Panc1 (cell line): ENCODE results near the gene BCAS3. TPM values are rescaled to one million over a fixed set of nuclear protein-coding genes. Genes with fewer than 3 reads are reported as not detected.

Experiments
- ATAC-seq: fragments of 200-7000 bp; cut with Tn5 transposase; 2 replicates; pipeline ENCODE4 v1.9.1; 2020; ENCODE audit warnings: mild to moderate bottlenecking, moderate library complexity
- BruUV-seq: library from RNA; stranded (reverse); fragments of 400-500 nt; replicated peaks from 2 replicates; lab custom pipeline; 2021; lab: Mats Ljungman, UMichigan
- CTCF ChIA-PET: fragments of 300-600 bp; sonication (Branson Sonifier 250); formaldehyde crosslinking; loops from one replicate; lab custom pipeline; 2022; ENCODE audit warnings: antibody characterized with exemption; lab: Charles Lee
- POLR2A ChIA-PET: fragments of 300-600 bp; sonication (Branson Sonifier 250); formaldehyde crosslinking; loops from one replicate; lab custom pipeline; 2022; ENCODE audit warnings: antibody characterized with exemption; lab: Charles Lee
- DNase-seq: peaks from one replicate; pipeline ENCODE4 v3.0.0-alpha.2; 2010; ENCODE audit warnings: low read depth, low spot score
- H3K27ac ChIP-seq: 2 replicates; pipeline ENCODE4 v1.5.1; 2011; ENCODE audit warnings: mild to moderate bottlenecking, low read length, inconsistent platforms
- H3K27me3 ChIP-seq: fragments of 200-500 bp; sonication (Bioruptor generic); 2 replicates; pipeline ENCODE4 v1.6.0; 2014; ENCODE audit warnings: low read length, inconsistent platforms; ENCODE audit not compliant: control insufficient read depth, insufficient read depth
- H3K36me3 ChIP-seq: fragments of 200-500 bp; sonication (Bioruptor generic); 2 replicates; pipeline ENCODE4 v1.5.1; 2014; ENCODE audit warnings: inconsistent platforms, mild to moderate bottlenecking, low read length, moderate library complexity; ENCODE audit not compliant: control insufficient read depth, insufficient read depth
- H3K4me1 ChIP-seq: 2 replicates; pipeline ENCODE4 v1.5.1; 2011; ENCODE audit warnings: inconsistent platforms, mild to moderate bottlenecking, low read length, moderate library complexity; ENCODE audit not compliant: control insufficient read depth, insufficient read depth
- H3K4me3 ChIP-seq, 2 experiments: 2 replicates each; pipeline ENCODE4 v1.5.1; 2011 to 2012; ENCODE audit warnings: low read depth in 2 of 2, low read length in 2 of 2, mild to moderate bottlenecking in 2 of 2, inconsistent platforms in 1 of 2, moderate library complexity in 1 of 2
- H3K9me3 ChIP-seq: fragments of 200-500 bp; sonication (Bioruptor generic); 2 replicates; pipeline ENCODE4 v1.5.1; 2014; ENCODE audit warnings: low read depth, mild to moderate bottlenecking, inconsistent platforms, low read length, moderate library complexity; ENCODE audit not compliant: control insufficient read depth, insufficient read depth
- CTCF ChIP-seq: fragments of 450-650 bp; IDR thresholded peaks from 2 replicates; pipeline ENCODE4 v1.5.1; 2017; ENCODE audit warnings: mild to moderate bottlenecking
- POLR2AphosphoS5 ChIP-seq: IDR thresholded peaks from 2 replicates; pipeline ENCODE4 v1.6.1; 2012; ENCODE audit warnings: mild to moderate bottlenecking, low read depth, low read length, moderate library complexity
- REST ChIP-seq, 2 experiments: IDR thresholded peaks; 2 replicates each; pipeline ENCODE4 v1.6.1; 2011 to 2012; ENCODE audit warnings: low read depth in 2 of 2, control low read depth in 1 of 2, low read length in 1 of 2, mild to moderate bottlenecking in 1 of 2, moderate library complexity in 1 of 2; ENCODE audit not compliant: insufficient read depth in 1 of 2
- SIN3A ChIP-seq: IDR thresholded peaks from 2 replicates; pipeline ENCODE4 v1.6.1; 2012; ENCODE audit warnings: low read depth, mild to moderate bottlenecking, low read length, moderate library complexity, borderline replicate concordance; ENCODE audit not compliant: insufficient read depth
- TCF7L2 ChIP-seq: IDR thresholded peaks from 2 replicates; pipeline ENCODE4 v1.6.1; 2011; ENCODE audit warnings: mild to moderate bottlenecking, low read depth, low read length, inconsistent platforms
- in situ Hi-C: cut with HindIII; loops from 2 replicates; pipeline ENCODE4 v1.10.0; 2016; ENCODE audit warnings: low sequenced_read_pairs, low pct_unique_long_range_greater_than_20kb
- intact Hi-C: fragments of 100-400 bp; cut with micrococcal nuclease; formaldehyde crosslinking; loops from one replicate; pipeline ENCODE4 v1.10.0; 2022; ENCODE audit not compliant: unreplicated experiment
- total RNA-seq: library from RNA; stranded (reverse); gene quantifications from one replicate; pipeline ENCODE4 v1.2.1, GENCODE V29; 2021; ENCODE audit not compliant: unreplicated experiment

BCAS3 gene
- total RNA-seq, 1 experiment from 2014 or later: 9.3 TPM

- BruUV-seq: no TSS peak
- H3K4me1 ChIP-seq: peaks cover 18% of the 10 kb centered on the region
- H3K27ac ChIP-seq: peak overlapping the region; percentile 58; the same call in 1 of the 2 replicates
- ATAC-seq (no peak), DNase-seq (no peak)
- CTCF ChIA-PET: no interaction called here
- no peaks in the 10 kb centered on the region for H3K36me3 ChIP-seq
- no peak for TF ChIP-seq CTCF
- TF ChIP-seq POLR2AphosphoS5: no peak
- no peak for TF ChIP-seq REST (IDR thresholded peaks at IDR 0.05; ENCODE audit: insufficient read depth in 1 of 2, low read depth in 2 of 2, low read length in 1 of 2)
- TF ChIP-seq TCF7L2: no peak
- no peak for TF ChIP-seq SIN3A
- no peak overlapping the region for H3K4me3 ChIP-seq
- POLR2A ChIA-PET: interaction anchor here (0.6 kb wide), 1 partner anchor 36 kb away, joined by 6 read pairs; no protein-coding TSS in a partner anchor
- intact Hi-C loops: no loop called here
- H3K9me3 ChIP-seq: no peaks in the 10 kb centered on the region; the same call in 1 of the 2 replicates
- H3K27me3 ChIP-seq: no peaks in the 10 kb centered on the region
- in situ Hi-C loops: no loop called here
Observed at GRCh38 chr17:61211236-61211635, 533.6 kb downstream of the BCAS3 start.

- in situ Hi-C loops: no loop called here
- no peak overlapping the region for H3K27ac ChIP-seq
- ChIA-PET CTCF (no interaction called here), POLR2A (interaction anchor here (0.6 kb wide), 1 partner anchor 10 kb away, joined by 3 read pairs; no protein-coding TSS in a partner anchor)
- intact Hi-C loops: no loop called here
- H3K4me3 ChIP-seq: no peak overlapping the region
- H3K9me3 ChIP-seq: no peaks in the 10 kb centered on the region; the same call in 1 of the 2 replicates
- H3K4me1 ChIP-seq: peaks cover 18% of the 10 kb centered on the region
- ATAC-seq (no peak), DNase-seq (no peak)
- no peak for TF ChIP-seq POLR2AphosphoS5
- no peak for TF ChIP-seq REST (IDR thresholded peaks at IDR 0.05; ENCODE audit: insufficient read depth in 1 of 2, low read depth in 2 of 2, low read length in 1 of 2)
- TF ChIP-seq CTCF: no peak
- no peak for TF ChIP-seq TCF7L2
- no peak for TF ChIP-seq SIN3A
- no peaks in the 10 kb centered on the region for H3K27me3 ChIP-seq
- H3K36me3 ChIP-seq: no peaks in the 10 kb centered on the region
- no TSS peak for BruUV-seq
Observed at GRCh38 chr17:61212655-61213054, 535.0 kb downstream of the BCAS3 start.
